ENCODE results near the gene TBCD.

GRCh38 chr17:82844796-82845162 lies 92.9 kb downstream of the TBCD start:
- TF ChIP-seq CTCF (IDR thresholded peaks at IDR 0.05; ENCODE audit: low read depth, low read length) = no peak
- TF ChIP-seq EZH2phosphoT487 (IDR thresholded peaks at IDR 0.05; ENCODE audit: low read depth) = no peak

Measured in OCI-LY3 (cell line).